Measurements from ENCODE around the gene TOP1.
"Not testable (repeated sequence)": the region's sequence is repeated elsewhere in the genome, so short reads cannot be mapped to it uniquely, and the experiment has no call there.

TOP1 gene

GRCh38 chr20:41095110-41095969, 66.7 kb downstream of the TOP1 start:
- peak; percentile 57 to 61 for DNase-seq

GRCh38 chr20:41098703-41099250, 70.2 kb downstream of the TOP1 start:
- DNase-seq: no peak

- no peak for DNase-seq
These were observed 71.4 kb downstream of the TOP1 start for GRCh38 chr20:41100001-41100480.

GRCh38 chr20:41101660-41102059, 73.0 kb downstream of the TOP1 start:
- no peak for DNase-seq

GRCh38 chr20:41108531-41108930, 79.9 kb downstream of the TOP1 start:
- no peak for DNase-seq

- DNase-seq: no peak
These were observed 81.4 kb downstream of the TOP1 start for GRCh38 chr20:41110012-41110411.

GRCh38 chr20:41110930-41111577, 82.4 kb downstream of the TOP1 start:
- no peak for DNase-seq

- DNase-seq: no peak
These were observed 82.9 kb downstream of the TOP1 start for GRCh38 chr20:41111578-41111951.

- no peak for DNase-seq
These were observed 87.8 kb downstream of the TOP1 start for GRCh38 chr20:41116282-41116956.

GRCh38 chr20:41118159-41118558, 89.5 kb downstream of the TOP1 start:
- DNase-seq: not testable (repeated sequence)

GRCh38 chr20:41118632-41119031, 90.0 kb downstream of the TOP1 start:
- no peak for DNase-seq

- DNase-seq: no peak
These were observed 91.3 kb downstream of the TOP1 start for GRCh38 chr20:41119614-41120561.

- DNase-seq: no peak
These were observed 92.8 kb downstream of the TOP1 start for GRCh38 chr20:41121399-41121798.

- DNase-seq: no peak
These were observed 95.0 kb downstream of the TOP1 start for GRCh38 chr20:41123631-41124030.

GRCh38 chr20:41124451-41125094, 96.0 kb downstream of the TOP1 start:
- DNase-seq: no peak

GRCh38 chr20:41125530-41126457, 97.2 kb downstream of the TOP1 start:
- no peak for DNase-seq

- no peak for DNase-seq
These were observed 98.1 kb downstream of the TOP1 start for GRCh38 chr20:41126719-41127118.

GRCh38 chr20:41128317-41128716, 99.7 kb downstream of the TOP1 start:
- DNase-seq: not testable (repeated sequence)

GRCh38 chr20:41131594-41132387, 103.2 kb downstream of the TOP1 start:
- no peak for DNase-seq

GRCh38 chr20:41132388-41132775, 103.8 kb downstream of the TOP1 start:
- DNase-seq: not testable (repeated sequence)
